DMS79 (cell line): Measurements from ENCODE around the gene TIRAP.

ENCODE experiments used
- DNase-seq: peaks from one replicate; lab custom pipeline; 2025; lab: John Stamatoyannopoulos, UW

Gene TIRAP

GRCh38 chr11:126322996-126323395 lies 40.1 kb downstream of the TIRAP start:
- DNase-seq = no peak

DNA sequence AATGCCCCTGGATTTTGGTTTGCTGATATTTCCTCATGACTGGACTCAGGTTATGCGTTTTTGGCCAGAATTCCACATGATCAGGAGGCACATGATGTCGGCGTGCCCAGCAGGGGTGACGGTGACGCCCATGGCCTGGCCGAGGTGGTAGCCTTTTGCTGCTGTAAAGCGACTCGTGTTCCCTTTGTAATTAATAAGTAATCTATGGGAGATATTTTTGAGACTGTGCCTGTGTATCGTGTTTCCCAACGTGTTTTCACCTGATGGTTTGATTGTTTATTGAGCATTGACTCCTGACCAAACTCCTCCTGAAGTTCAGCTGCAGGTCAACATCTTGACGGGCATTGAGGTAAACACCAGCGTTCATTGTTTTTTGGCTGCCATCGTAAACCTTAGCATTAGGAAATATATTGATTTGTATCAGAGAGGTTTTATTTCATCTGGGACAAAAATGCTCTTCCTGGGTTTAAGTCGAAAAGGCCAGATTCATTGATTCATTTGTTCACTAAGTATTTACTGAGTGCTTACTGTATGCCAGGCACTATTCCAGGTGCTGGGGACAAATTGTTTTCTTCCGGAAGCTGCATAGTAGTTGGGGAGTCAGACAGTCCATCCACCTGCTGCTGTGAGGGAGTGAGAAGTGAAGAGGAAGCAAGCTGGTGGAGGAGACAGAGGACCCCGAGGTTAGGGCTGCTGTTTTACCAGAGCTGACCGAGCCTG lies 44.5 kb downstream of the TIRAP start:
- no peak for DNase-seq

DNA sequence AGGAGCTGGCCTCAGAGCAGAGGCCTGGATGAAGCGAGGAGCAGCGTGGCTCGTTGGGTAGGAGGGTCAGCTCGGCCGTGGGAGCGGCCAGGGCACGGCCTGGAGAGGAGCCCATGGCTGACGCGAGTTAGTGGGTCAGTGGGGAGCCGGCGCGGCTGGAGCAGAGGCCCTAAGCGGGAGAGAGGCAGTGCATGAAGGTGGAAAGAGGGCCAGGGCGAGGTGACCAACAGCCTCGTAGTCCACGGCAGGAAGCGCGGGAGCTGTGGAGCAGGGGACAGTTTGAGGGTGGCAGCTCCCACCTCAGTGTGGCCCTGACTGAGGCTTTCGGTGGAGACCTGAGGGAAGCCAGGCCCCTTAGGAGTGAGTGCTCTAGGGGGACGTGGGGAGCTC lies 45.1 kb downstream of the TIRAP start:
- DNase-seq = no peak

GRCh38 chr11:126328444-126328843 lies 45.6 kb downstream of the TIRAP start:
- DNase-seq = no peak

- DNase-seq = no peak
Observed at GRCh38 chr11:126328938-126329643, 46.2 kb downstream of the TIRAP start.

DNA sequence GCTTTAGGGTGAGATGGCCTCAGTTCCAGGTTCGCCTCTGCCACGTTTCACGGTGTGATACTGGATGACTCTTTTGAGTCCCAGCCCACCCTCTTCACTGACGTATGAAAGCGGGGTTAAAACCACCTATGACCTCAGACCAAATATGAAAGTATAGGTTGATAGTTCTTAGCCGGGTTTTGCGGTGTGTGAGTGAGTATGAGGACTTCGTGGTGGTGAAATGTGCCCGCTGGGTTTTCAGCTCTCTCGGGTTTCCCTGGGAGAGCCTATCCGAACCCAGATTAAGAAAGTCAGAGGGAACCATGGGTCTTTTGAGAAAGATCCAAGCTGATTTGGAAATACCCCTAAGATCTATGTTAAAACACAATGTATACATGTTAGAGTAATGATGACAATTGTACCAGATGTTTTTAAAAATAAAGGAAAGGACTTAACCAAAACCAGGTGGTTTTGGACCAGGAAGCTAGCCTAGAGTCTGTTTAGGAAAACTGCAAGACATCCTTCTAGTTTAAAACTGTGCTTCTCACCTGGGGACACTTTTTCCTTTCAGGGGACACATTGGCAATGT lies 46.8 kb downstream of the TIRAP start:
- no peak for DNase-seq

- no peak for DNase-seq
Observed at GRCh38 chr11:126331286-126331685, 48.4 kb downstream of the TIRAP start.

GRCh38 chr11:126332221-126332711 lies 49.4 kb downstream of the TIRAP start:
- DNase-seq = no peak

DNA sequence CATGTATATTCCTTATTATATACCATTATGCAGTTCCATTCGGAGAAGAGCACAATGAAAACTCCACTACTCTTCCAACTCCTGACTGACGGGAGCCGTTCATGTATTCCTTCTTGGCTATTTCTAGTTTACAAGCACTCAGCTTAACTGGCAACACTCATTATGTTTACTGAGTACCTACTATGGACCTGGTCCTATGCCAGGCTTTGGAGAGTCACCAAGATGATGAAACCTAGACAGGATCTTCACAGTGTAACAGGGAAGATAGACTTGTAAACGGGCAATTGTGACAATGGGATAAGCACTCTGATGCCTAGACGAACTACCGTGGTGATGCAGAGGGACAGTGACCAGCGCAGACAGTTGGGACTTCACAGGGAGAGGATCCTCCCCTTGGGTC lies 50.2 kb downstream of the TIRAP start:
- no peak for DNase-seq

DNA sequence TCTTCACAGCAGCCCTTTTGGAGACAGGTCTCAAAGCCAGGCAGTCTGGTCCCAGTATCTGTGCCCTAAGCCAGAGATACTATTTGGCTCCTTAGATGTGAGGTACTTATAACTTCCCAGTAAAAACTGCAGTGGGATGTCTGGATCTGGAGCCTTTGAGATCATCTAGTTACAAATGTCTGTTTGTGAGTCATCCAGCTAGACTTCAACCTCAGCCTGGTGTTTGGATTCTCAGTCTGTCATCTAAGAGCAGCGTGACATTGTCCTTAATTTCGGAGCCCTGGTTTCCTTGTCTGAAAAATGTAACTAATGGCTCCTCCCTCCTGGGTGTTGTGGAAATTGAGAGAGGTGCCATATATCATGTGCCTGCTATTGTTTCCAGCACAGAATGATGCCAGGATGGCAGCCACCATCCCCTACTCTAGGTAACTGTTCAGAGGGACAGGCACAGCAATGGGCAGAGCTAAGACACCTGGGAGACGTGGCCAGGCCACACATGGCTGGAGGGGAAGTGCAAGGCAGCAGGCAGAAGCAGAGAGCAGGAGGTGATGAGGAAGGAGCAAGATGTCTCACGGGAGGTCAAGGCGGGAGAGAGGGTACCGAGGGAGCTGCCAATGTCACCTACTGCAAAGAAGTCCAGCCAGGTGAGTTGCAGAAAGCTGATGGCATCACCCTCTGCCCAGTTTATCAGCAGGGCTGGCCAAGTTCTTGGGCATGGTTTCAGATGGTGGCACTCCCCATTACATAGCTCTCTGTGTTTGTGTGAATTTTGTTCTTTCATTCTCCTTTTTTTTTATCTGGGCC lies 52.0 kb downstream of the TIRAP start:
- no peak for DNase-seq

GRCh38 chr11:126335463-126335760 lies 52.5 kb downstream of the TIRAP start:
- no peak for DNase-seq

DNA sequence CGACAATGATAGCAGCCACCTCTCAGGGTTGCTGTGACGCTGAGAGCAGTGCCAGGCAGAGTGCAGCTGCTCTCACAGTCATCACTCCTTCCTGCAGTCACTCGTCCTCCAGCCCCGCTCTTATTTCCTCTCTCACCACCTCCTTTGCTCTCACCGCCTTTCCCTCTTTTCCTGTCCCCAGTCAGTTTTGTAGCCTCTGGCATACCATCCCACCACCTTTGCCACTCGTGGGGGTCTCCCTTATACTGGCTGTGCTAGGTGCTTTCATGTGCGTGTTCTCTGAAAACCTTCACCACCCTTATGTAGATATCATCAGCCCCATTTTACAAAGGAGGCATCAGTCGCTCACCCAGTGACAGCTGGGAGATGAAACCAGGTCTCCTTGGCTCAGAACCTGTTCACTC lies 53.2 kb downstream of the TIRAP start:
- no peak for DNase-seq

DNA sequence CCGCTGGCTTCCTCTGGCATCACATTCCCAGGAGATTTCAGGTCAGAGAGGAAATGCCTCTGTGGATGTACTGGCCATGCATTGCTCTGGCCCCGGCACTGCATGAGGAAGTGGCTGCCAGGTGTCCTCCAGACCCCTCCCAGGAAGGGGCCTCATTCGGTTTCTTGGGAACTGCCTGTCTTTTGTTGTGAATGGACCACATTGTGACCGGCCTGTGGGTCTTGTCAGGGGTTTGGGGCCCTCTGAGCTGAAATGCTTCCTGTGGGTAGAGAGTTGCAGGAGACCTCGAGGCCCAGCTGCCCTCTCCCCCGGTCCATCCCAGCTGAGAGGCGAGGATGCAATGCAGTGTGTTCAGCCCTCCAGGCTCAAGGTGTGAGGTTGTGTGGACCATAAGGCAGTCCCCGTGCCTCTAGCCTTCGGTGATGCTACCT lies 53.8 kb downstream of the TIRAP start:
- no peak for DNase-seq

- DNase-seq = no peak
Observed at GRCh38 chr11:126337126-126337473, 54.2 kb downstream of the TIRAP start.

DNA sequence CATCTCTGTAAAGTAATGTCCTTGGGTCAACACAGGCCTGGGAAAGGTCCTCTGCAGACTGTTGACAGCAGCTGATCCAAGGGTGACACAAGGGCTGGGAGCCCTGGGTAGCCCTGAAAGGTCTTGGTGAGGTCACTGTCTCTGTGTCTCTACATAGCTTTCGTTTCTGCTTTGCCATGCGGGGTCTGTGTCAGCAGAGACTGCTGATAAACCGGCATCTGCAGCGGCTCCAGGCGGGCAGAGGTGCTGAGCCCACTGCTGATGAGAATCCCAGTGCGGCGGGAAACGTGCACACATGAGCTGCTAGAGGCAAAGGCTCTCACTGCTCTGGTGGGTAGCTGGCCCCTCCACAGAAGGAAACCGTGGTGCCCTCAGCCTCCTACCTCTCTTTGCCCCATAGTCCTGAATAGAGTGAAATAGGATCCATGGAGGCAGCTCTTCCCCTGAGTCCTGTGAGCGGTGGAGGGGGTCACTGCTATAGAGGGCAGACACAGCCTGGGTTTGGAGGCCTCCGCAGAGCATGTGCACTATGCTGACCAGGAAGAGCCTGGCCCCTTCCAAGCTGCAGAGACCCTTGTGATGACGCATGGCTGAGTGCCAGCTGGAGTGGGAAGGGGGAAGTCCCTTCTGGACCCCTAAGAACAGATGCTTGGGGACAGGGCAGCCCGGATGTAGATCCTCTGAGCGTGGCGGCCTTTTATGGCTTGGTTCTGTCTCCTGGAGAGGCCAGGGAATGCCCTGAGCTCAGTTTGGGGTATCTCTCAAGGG lies 54.8 kb downstream of the TIRAP start:
- DNase-seq = no peak

DNA sequence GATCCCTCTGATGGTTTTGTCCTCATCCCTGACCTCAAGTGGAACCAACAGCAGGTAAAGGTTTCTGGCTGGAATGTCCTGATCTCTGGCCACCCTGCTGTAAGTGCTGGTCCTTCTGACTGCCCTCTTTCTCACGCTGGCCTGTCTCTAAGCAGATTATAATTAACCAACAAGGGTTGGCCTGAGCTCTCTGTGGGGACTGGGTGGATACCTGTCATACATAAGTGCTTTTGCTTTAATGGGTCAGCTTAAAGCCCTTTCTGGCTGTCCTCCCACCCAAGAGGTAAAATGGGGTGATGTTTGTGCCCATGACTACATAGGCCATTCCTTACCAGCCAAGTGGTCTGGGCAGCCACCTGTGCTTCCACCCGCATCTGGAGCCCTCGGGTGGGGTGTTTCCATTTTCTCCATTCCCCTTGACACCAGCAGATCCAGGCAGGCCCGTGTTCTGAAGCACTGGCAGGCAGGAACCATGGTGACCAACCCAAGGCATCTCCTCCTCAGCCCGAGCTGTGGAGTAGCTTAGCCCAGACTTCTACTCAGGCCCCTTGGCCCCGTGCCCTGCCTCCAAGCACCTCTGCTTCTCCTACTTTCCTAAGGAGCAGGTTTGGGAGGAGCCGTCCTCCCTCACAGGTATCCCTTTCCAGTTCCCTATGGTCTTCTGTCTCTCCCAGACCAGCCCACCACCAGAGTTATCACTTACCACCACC lies 55.6 kb downstream of the TIRAP start:
- DNase-seq = no peak

GRCh38 chr11:126339073-126339862 lies 56.4 kb downstream of the TIRAP start:
- no peak for DNase-seq

DNA sequence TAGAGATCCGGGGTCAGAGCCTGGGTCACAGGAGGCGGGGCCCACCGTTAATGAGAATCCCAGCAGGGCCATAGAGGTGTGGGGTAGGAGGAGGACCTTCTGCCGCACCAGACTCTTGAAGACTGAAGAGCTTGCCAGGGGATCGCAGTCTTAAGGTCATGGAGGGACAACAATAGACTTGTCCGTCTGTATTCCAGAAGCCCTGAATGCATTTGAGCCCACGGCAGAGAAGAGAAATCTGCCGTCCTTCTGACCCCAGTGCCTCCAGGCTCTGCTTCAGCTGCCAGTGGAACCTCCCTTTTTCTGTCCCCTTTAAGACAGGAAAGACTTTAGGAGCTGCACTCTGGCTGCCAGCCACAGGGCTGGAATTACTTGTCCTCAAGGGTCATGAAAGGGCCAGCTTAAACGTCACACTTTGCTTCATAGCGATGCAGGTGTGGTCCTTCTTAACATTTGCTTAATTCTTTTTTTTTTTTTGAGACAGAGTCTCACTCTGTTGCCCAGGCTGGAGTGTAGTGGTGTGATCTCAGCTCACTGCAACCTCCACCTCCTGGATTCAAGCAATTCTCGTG lies 57.1 kb downstream of the TIRAP start:
- no peak for DNase-seq

DNA sequence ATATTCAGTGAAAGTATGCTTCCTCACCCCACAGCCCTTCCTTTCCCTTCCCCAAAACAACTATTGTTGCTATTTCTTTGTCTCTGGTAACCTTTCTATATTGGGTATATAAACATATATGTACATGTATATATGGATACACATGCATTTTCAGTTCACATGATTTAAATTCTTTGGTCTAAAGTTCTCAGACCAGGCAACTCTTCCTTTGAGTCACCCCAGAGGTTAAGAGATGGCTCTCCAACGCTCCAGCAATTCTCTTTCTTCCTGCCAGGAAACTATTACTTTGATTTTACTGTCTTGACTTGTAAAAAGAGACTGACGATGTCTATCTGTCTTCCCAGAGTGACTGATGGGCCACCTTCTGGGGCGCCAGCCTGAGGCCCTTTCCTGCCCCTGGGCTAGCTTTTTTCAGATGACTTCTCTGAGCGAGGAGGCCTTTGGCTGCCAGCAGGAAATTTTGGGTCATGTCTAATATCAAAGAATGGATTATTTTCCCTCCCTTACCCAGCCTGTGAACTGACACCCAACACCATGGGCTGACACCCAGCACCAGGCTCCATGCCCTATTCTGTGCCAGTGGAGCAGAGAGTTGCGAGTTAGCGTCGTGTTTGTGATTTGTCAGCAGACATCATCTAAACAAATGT lies 58.2 kb downstream of the TIRAP start:
- no peak for DNase-seq

DNA sequence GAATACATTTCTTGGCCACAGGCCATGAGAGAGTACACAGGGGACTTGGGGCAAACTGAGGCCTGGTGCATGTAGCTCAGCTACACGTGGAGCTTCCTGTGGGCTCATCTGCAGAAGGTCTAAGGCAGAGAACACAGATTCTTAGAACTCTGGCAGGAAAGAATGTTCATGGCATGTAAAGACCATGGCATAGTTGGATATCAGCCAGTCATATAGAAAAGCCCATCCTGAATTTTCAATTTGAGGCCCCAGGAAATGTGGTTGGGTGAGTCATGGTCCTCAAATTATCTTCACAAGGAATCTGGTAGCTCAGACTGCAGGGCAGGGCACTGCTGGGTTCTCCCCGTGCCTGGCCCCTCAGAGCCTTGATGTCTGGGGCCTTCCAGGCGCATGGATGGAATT lies 58.9 kb downstream of the TIRAP start:
- no peak for DNase-seq
